ENCODE measurements around the gene COL7A1.

COL7A1 gene

DNA sequence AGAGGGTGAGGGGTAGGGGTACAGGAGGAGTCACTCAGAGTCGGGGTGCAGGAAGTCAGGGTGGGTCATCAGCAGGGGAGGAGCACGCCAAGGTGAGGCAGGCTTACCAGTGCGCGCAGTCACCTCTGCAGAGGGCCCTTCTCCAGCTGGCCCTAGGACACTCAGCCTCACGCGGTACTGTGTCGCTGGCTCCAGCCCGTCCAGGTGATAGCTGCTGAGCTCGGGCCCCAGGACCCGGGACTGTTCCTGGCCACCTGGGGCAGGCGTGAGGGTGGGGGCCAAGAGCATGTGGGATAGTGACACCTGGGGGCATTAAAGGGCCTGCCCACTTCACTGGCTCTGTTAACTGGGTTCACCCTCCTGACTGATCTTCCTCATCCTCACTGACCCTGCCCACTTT, 7.4 kb downstream of the COL7A1 start:
- DNase-seq: no peak

DNA sequence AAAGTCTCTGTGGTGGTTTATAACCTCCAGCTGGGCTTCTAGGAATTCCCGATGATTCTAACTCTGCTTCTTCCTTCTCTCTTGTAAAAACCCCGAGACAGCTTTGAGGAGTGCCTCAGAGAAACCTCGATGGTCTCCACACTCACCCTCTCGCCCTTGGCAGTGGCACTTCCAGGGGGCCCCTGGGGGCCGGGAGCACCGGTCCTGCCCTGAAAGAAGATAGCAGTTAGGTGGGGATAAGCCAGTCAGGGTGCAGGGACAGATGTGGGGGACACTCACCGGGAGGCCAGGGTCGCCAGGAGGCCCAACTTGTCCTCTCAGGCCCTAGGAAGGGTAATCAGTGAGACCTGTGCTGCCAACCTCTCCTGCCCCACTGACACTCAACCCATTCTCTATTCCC, 9.7 kb downstream of the COL7A1 start:
- DNase-seq: no peak

GRCh38 chr3:48584836-48585235, 10.3 kb downstream of the COL7A1 start:
- no peak for DNase-seq

DNA sequence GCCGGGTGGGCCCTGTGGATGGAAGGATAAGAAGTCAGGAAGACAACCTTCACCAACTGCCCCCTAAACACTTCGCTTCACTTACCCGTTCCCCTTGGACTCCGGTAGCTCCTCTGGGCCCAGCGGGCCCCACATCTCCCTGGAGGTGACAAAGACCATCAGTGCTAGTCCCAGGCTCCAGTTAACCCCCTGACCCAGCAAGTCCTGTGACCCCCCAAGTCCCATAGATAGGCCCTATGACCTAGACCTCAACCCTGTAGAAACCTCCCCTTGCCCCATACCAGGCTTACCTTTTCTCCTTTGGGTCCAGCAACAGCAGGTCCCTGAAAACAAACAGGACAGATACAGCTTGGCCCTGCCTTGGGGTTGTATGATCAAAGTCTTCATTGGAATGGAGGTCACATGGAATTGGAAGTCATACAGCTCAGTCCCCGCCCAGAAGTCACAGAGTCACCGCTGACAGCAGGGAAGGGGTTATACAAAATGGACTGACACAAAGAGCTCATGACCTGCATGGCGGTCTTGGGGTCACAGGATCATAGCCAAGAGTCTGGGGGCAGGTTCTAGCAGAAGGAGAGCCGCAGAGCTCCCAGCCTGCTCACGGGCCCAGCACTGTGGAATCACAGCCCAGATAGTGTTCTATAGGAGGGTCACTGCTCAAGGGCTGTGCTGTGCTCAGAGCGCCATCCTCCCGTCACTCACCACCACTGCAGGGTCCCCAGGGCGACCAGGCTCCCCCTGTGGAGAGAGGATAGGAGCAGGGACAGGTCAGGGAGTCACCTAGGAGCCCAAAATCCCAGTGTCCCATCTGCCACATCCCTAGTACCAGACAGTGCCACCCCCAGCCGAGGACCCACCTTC, 13.3 kb downstream of the COL7A1 start:
- no peak for DNase-seq

DNA sequence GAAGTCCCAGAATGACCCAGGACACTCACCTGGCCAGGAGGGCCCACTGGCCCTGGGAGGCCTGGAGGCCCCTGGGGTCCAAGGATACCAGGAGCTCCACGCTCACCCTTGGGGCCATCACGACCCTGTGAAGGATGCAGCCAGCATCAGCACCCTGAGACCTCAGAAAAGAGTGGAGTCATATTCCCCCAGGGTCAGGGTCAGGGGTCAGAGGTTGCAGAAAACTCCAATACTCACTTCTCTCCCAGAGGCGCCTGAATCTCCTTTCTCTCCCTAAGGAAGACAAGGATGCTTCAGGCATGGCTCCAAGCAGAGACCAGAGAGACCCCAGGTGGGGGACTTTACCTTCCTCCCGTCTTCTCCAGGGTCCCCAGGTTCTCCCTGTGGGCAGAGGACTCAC, 18.5 kb downstream of the COL7A1 start:
- no peak for DNase-seq

GRCh38 chr3:48575366-48575765, 19.8 kb downstream of the COL7A1 start:
- no peak for DNase-seq

- no peak for DNase-seq
Measured at GRCh38 chr3:48573973-48574585, 21.1 kb downstream of the COL7A1 start.

GRCh38 chr3:48572517-48572916, 22.6 kb downstream of the COL7A1 start:
- DNase-seq: no peak

GRCh38 chr3:48571938-48572337, 23.2 kb downstream of the COL7A1 start:
- DNase-seq: no peak

- no peak for DNase-seq
Measured at GRCh38 chr3:48569808-48570450, 25.2 kb downstream of the COL7A1 start.

- no peak for DNase-seq
Measured at GRCh38 chr3:48569400-48569799, 25.7 kb downstream of the COL7A1 start.

GRCh38 chr3:48568476-48568875, 26.7 kb downstream of the COL7A1 start:
- no peak for DNase-seq

- no peak for DNase-seq
Measured at GRCh38 chr3:48567500-48567899, 27.6 kb downstream of the COL7A1 start.

DNA sequence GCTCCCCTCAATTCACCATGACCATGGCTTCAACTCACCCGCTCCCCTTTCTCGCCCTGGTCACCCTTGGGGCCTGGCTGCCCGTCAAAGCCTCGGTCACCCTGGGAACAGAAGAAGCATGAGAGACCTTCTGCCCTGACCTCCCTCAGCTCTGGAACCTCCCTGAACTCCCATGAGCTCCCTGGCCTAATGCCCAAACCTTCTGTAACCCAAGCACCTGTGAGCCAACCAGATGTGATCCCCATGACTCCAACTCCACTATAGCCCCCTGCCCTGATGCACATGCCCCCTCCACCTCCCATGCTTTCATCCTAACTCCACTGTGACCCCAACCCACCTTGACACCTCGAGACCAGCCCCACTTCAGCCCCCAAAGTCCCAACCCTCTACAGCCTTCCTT, 28.0 kb downstream of the COL7A1 start:
- DNase-seq: no peak

DNA sequence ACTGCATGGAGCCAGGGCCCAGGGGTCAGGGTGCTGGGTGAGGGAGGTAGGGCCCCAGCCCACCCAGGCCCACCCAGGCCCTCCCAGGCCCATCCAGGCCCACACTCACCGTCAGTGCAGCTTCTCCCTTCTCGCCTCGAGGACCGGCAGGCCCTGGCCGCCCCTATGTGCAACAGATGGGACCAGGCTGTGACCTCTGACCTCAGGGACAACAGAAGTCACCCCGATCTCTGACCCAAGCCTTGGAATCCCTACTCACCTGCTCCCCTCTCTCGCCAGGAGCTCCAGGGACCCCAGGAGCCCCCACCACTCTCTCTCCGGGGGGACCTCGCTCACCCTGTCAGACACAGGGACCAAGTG, 28.7 kb downstream of the COL7A1 start:
- DNase-seq: no peak

DNA sequence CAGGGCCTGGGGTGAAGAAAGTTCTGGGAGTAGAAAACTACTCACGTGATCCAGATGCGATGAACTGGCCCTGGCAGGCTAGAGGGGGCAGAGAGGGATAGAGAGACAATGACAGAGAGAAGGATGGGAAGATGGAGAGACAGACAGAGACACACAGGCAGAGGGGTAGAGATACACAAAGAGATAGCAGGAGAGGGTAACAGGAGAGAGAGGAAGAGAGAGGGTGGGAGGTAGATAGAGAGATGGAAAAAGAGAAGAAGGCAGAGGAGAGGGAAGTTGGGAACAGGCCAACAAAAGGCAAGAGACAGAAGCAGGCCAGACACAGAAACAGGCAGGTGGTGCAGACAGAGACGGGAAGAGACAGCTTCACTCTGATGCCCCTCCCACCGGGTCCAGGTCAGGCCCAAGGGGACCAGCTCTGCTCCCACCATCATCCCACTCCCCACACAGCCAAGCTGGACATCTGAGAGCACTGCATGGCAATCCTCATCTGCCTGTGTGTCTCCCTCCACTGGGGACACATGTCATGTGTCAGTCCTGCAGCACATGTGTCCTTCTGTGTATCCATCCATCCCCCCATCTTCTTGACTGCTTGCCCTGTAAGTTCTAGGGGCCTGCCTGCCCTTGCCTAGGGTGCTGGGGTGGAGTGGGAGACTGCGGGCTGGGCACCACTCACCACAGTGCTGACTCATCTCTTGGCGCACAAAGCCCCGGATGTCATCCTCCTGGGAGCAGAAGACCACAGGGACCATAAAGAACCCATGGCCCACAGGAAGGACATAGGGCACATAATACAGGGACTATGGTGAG, 29.3 kb downstream of the COL7A1 start:
- no peak for DNase-seq

GRCh38 chr3:48565186-48565585, 29.9 kb downstream of the COL7A1 start:
- no peak for DNase-seq

- no peak for DNase-seq
Measured at GRCh38 chr3:48564667-48565066, 30.5 kb downstream of the COL7A1 start.

- no peak for DNase-seq
Measured at GRCh38 chr3:48564022-48564421, 31.1 kb downstream of the COL7A1 start.

GRCh38 chr3:48563382-48563918, 31.7 kb downstream of the COL7A1 start, which contains the start of gene UCN2:
UCN2 (minus strand) TSS chr3:48563781; CDS start chr3:48563124, 657 bp downstream.
- no peak for DNase-seq

DNA sequence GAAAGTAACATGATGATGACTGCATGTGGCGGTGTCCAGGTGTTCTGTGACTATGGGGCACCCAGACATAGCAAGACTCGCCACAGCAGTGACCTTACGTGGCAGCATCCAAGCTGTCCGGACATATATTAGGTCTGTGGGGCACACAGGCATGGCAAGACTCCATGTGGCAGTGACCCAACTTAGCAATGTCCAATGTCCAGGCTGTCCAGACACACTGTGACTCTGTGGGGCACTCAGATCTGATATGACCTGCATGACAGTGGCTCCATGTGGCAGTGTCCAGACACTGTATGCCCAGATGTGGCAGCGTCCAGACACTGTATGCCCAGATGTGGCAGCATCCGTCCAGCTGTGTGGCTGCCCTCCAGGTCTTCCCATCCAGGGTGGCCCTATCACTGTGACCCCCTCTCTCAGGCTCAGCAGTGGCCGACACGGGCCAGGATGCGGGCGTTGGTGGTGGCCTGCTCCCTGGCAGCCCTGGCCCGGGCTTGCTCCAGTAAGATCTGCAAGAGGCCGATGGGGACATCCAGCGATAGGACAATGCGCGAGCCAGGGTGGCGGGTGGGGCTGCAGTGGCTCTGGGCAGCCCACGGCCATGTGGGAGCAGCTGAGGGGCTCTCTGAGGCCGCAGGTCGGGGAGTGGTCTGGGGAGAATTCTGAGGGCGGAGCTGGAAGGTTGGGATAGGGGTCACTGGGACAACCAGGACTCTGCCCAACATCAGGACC, 32.6 kb downstream of the COL7A1 start:
- no peak for DNase-seq

DNA sequence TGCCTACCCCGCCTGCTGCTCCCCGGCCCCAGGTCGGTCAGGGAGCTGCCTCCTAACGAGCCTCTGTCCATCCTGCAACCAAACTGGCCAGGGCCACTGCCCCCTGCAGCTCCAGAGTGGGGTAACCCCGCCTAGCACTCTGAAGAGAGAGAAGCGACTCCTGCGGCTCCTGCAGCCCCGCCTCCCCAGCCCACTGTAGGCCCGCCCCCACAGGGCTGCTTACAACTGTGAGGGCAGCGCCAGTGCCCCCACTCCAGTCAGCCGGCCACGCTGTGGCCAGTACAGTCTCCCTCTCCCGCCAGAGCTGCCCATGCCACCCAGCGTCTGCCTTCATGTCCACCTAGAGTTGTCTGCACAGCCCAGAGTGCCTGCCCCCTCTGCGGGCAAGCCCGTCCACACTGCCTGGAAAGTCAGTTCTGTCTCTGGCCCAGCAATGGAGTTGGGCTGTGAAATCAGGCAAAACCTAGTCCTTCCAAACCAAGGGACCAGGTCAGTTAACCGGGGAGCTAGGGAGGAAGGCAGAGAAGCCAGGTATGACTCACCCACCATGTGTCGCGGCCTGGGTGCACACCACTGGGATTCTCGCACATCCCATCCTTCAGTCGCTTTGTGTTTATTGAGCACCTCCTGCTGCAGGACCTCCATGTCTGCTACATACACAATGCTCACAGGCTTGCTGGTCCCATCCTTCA, 33.9 kb downstream of the COL7A1 start:
- DNase-seq: no peak

Measured in NCI-H1436 (cell line).